ENCODE results near the gene FAM120AOS.
"Not testable (repeated sequence)": the region's sequence is repeated elsewhere in the genome, so short reads cannot be mapped to it uniquely, and the experiment has no call there.

The FAM120AOS gene

GRCh38 chr9:93466416-93467061, 13.2 kb upstream of the FAM120AOS start:
- no peak for DNase-seq

DNA sequence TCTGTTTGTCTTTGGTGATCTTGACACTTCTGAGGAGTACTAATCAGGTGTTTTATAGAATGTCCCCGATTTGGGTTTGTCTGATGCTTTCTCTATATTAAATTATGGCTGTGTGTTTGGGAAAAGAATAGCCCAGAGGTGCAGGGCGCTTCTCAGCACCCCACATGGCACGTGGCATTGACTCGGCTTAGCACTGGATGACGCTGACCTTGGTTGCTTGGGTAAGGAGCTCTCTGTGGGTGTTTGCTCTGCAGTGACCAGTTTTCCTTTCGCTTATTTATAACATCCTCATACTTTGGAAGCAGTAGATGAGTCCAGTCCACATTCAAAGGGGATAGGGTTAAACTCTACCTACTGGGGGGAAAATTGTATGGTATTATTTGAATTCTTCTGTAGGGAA, 12.5 kb upstream of the FAM120AOS start:
- no peak for DNase-seq

- DNase-seq, result no peak
Observed at GRCh38 chr9:93464876-93465275, 11.5 kb upstream of the FAM120AOS start.

GRCh38 chr9:93464395-93464794, 11.0 kb upstream of the FAM120AOS start:
- no peak for DNase-seq

GRCh38 chr9:93463638-93464248, 10.4 kb upstream of the FAM120AOS start:
- DNase-seq, result peak in 1 of 2 donors; percentile 46

GRCh38 chr9:93461821-93462220, 8.4 kb upstream of the FAM120AOS start:
- no peak for DNase-seq

GRCh38 chr9:93461414-93461743, 8.0 kb upstream of the FAM120AOS start:
- DNase-seq, result no peak

DNA sequence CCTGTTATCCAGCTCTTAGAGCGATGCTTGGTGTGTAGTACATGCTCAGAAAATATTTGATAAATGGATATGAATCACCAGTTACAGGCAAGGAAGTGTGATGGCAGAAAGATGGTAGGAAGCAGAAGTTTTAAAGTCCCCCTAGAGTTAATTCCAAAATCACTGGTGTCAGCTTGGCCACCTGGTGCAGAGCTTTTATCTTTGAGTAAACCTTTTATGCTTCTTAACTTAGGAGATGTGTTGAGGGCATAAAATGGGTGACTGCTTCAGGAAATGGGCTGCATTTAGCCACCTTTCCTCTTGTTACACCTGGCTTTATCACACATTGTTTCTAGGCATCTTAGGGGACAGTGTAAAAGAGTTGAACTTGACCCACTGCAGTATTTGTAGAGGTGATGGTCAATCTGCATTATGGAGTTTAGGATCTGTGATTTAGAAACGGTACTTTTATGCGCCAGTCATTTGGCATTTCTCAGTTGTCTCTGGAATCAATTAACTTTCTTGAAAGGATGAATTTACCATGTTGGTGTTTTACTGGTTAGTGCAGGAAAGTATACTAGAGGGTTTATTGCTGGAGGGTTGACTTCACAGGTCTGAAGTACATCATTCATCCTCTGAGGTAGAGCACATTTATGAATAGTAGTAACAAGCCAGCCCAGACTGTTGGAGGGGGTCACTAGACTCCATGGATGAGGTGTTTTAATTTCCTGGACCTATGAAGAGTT, 7.5 kb upstream of the FAM120AOS start:
- no peak for DNase-seq

GRCh38 chr9:93459432-93459847, 6.1 kb upstream of the FAM120AOS start:
- no peak for DNase-seq

- DNase-seq, result no peak
Observed at GRCh38 chr9:93458712-93459111, 5.3 kb upstream of the FAM120AOS start.

- no peak for DNase-seq
Observed at GRCh38 chr9:93457006-93457405, 3.6 kb upstream of the FAM120AOS start.

DNA sequence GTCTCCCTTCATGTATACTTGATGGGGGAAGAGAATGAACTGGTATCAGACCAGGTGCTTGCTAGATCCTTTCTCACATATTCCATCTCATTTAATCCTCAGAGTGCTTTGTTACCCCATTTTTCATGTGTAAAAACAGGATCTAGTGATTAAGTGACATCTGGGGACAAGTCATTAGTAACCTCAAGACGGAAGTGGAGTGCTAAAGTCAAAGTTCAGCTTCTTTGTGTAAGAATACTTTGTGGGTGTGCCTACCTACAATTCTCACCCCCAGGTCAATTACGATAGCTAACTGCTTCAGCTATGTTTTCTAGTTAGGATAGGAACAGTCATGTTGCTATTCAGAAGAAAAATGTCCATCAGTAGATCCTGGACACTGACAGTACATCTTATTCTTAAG, 3.1 kb upstream of the FAM120AOS start:
- DNase-seq, result peak in 1 of 2 donors; percentile 36

- no peak for DNase-seq
Observed at GRCh38 chr9:93456022-93456421, 2.6 kb upstream of the FAM120AOS start.

DNA sequence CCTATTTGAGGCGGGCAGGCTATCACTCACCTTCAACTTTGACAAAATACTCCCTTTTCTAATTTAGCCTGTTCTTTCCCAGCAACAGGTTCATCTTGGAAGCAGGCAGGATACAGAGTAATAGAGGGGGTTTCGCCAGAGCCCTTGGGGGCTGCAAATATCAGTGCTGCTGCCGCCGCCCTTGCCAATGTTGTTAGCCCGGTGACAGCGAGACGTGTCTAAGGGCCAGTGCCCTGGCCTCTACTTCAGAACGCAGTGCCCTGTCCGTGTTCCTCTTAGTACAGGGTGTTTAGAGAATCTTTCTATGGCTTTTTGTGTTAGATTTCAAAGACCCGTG, 703 bp downstream of the FAM120AOS start:
- DNase-seq, result no peak

DNA sequence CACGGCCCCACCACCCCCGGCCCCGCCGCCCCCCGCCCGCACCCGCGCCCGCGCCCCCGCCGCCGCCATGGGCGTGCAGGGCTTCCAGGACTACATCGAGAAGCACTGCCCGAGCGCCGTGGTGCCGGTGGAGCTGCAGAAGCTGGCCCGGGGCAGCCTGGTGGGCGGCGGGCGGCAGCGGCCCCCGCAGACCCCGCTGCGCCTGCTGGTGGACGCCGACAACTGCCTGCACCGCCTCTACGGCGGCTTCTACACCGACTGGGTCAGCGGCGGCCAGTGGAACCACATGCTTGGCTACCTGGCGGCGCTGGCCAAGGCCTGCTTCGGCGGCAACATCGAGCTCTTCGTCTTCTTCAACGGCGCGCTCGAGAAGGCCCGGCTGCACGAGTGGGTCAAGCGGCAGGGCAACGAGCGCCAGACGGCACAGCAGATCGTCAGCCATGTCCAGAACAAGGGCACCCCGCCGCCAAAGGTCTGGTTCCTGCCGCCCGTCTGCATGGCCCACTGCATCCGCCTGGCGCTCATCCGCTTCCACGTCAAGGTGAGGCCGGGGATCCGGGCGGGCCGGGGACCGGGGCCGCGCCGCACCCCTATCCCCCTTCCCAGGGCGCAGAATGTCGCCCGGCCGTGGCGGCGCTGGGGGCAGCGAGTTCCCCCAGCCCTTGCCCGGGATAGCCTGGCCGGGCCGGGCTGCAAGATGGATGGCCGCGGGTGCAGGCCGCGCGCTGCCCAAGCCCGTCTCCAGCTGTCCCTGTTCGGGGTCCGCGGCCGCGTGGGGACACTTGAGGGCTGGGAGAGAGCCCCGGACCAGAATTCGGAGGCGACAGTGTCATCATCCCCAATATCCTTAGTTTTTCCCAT, 1.3 kb downstream of the FAM120AOS start:
- peak; percentile 20 to 38 for DNase-seq

- DNase-seq, result peak; percentile 79 to 80
Observed at GRCh38 chr9:93450945-93451815, 2.2 kb downstream of the FAM120AOS start, which contains the start of gene FAM120A. FAM120A (plus strand) TSS chr9:93451685; CDS start chr9:93451916, 231 bp downstream.

GRCh38 chr9:93447655-93448054, 5.7 kb downstream of the FAM120AOS start:
- DNase-seq, result no peak

DNA sequence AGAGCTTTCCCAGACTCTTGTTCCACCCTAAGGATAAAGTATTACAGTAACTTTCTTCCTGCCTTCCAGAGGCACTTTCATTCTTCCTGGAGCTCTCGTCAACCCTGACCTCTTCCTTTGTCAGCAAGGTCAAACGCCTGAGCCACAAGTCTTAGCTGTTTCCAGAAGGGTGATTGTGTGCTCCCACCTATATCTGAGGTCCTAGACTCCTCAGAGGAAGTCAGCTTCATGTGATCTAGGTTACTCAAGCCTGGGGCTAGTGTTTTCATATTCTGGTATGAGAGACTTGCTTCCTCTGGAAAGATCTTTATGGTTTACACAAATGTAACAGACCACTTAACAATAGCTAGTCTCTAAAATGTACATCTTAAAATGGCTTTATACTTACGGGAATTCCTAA, 7.3 kb downstream of the FAM120AOS start:
- no peak for DNase-seq

GRCh38 chr9:93440896-93441580, 12.3 kb downstream of the FAM120AOS start:
- no peak for DNase-seq

- not testable (repeated sequence) for DNase-seq
Observed at GRCh38 chr9:93439301-93439700, 14.1 kb downstream of the FAM120AOS start.

GRCh38 chr9:93437996-93438395, 15.4 kb downstream of the FAM120AOS start:
- DNase-seq, result no peak

Data from CD4-positive, alpha-beta T cell treated with Interleukin-4 for 1 hour (primary cell).